ENCODE measurements around the gene DENND2C. TPM values are rescaled to one million over a fixed set of nuclear protein-coding genes. Genes with fewer than 3 reads are reported as not detected.

DENND2C gene
- total RNA-seq: 25.1 and 25.6 TPM in 2 replicates

DNA sequence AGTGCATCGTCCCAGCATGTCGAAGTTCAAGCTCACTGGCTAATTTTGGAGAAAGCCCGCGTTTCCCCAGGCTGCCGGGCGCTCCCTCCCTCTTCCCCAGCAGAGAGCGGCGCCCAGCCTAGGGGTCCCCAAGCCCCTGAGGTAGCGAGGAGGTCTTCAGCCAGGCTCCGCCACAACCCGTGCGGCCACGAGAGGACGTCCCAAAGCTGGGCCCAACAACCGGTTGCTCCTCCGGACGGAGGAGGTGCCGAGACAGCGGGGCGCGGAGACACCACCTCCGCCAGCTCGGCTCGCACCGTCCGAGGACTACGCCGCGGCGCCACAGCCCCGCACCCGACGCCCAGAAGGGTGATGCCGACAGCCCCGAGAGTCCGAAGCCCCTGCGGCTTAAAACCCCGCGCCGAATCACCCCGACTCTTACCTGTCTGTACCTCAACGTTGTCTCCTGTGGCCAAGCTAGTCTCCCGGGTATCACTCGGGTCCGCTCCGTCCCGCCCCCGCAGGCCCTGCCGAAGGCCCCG lies at the start of gene DENND2C:
TSS of gene DENND2C (minus strand) at position 488 of the 521 bp plus-strand sequence. CDS start 44,065 bp downstream, outside the sequence.

DNA sequence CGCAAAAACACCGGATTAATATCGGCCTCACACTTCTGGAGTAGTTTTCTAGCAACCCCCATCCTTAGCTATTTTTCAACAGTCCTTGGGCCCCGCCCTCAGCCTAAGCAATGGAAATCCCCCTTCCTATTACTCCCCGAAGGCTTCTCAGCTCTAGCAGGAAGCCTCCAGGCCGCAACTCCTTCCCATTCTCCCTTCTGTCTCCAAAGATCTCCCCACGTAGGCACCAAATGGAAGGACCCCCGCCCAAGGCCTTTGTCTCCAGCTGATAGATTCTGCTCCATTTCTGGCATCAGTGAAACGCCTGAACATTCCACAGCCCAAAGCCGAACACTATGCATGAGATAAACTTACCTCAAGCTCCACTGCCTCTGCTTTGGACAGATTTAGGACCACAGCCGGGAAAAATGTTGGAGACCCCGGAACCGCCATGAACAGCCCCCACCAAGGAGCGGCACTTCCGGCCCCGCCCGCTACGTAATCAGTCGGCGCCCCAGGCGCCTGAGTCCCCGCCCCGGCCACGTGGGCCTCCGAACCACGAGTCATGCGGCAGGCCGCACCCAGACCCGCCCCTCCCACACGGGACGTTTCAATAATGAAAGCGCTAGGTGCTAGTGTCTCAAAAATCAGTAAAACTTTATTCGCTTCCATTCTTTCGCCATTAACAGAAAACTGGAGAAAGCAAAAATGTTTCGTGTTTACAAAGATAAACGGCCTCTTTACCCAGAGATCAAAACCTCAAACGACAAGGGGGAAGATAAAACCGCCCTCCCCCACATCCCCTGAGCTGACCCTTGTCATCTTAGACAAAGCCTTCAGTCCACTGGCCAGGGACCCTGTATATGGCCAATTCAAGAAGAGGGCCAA lies 46.7 kb upstream of the DENND2C start, which contains the start of gene NRAS:
TSS of gene NRAS (minus strand) at position 468 of the 867 bp plus-strand sequence. CDS start 611 bp downstream, outside the sequence.

GRCh38 chr1:114695430-114696058 lies 25.7 kb upstream of the DENND2C start, which contains the start of gene AMPD1:
Gene AMPD1 (minus strand): TSS chr1:114695546. CDS start chr1:114695471, 75 bp downstream.

DNA sequence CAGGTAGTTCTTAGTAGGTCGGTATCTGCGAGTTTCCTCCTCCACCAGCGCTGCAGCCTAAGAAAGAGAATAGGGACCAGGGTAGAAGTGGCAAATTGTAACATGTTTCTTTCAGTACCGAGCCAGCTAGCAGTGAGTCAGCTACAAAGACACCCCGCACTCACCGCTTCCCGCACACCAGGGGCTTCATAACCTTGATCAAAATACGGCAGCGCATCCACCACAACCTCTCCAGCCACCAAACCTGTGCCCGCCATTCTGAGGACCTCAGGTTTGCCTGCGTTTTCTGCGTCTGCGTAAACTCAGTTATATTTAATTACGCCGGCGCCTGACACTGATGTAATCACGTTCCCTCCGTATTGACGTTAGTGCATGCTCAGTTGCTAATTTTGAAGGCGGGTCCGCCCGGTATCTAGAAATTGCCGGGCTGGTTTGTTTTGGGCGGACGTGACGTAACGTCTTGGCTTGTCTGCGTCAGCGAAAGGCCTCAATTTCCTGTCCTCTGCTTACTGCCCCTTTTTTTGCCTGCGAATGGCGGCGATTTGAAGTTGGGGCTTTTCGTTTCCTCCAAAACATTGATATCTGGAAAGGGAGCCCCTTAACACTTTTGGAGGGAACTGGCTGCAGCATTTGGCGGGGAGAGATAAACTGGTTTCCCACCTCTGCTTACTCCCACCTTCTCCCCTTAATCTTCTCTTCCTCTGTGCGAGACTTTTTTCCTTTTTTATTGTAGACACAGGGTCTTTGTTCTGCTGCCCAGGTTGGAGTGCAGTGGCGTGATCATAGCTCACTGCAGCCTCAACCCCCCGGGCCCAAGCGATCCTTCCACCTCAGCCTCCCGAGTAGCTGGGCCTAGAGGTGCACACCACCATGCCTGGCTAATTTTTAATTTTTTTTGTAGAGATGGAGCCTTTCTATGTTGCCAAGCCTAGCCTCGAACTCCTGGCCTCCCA lies 88.2 kb downstream of the DENND2C start, which contains the start of gene BCAS2:
TSS of gene BCAS2 (minus strand) at position 281 of the 953 bp plus-strand sequence. CDS start at position 257, 24 bp downstream.

Other genes with a start within 250 kb of the DENND2C start
- gene TRIM33, start 158.8 kb downstream of the DENND2C start, total RNA-seq: 21.1 and 27.2 TPM in 2 replicates
- gene BCAS2, start 88.4 kb downstream of the DENND2C start, total RNA-seq: 48.7 and 52.4 TPM in 2 replicates
- gene AMPD1, start 25.5 kb upstream of the DENND2C start, total RNA-seq: not detected in 2 replicates
- gene NRAS, start 46.7 kb upstream of the DENND2C start, total RNA-seq: 53.5 and 75.2 TPM in 2 replicates
- gene CSDE1, start 87.9 kb upstream of the DENND2C start, total RNA-seq: 698 and 749 TPM in 2 replicates
- 49.4 and 54.2 TPM in 2 replicates for gene SIKE1, start 110.6 kb upstream of the DENND2C start, total RNA-seq
- not detected in 2 replicates for gene SYCP1, start 184.8 kb upstream of the DENND2C start, total RNA-seq

Data from tracheal epithelial cell (primary cell).